NB4 (cell line): ENCODE results near the gene RADIL.

ENCODE experiments used
- DNase-seq: peaks from one replicate; pipeline ENCODE4 v3.0.0; 2010; ENCODE audit warnings: low read depth
- H3K4me3 ChIP-seq: one replicate; pipeline ENCODE4 v1.5.1; 2011; ENCODE audit warnings: mild to moderate bottlenecking, low read depth, low read length, moderate library complexity
- CTCF ChIP-seq: IDR thresholded peaks from one replicate; pipeline ENCODE4 v1.5.1; 2012; ENCODE audit warnings: low read depth, low read length
- MAX ChIP-seq: IDR thresholded peaks from 2 replicates; pipeline ENCODE4 v1.6.1; 2011; ENCODE audit warnings: low read depth, low read length
- MYC ChIP-seq: IDR thresholded peaks from 2 replicates; pipeline ENCODE4 v1.6.1; 2011; ENCODE audit warnings: low read depth, low read length
- POLR2A ChIP-seq: IDR thresholded peaks from 2 replicates; pipeline ENCODE4 v1.6.1; 2011; ENCODE audit warnings: mild to moderate bottlenecking; ENCODE audit not compliant: insufficient read length; ENCODE audit errors: extremely low read depth

RADIL gene

GRCh38 chr7:4861673-4862072 lies 21.8 kb downstream of the RADIL start, which contains the start of gene PAPOLB:
Gene PAPOLB, minus strand, starts transcription at chr7:4862030. Its CDS starts 220 bp downstream, at chr7:4861810.
- no peak for DNase-seq
- TF ChIP-seq MAX (no peak), POLR2A (no peak), CTCF (no peak), MYC (no peak)
- H3K4me3 ChIP-seq, result no peak within 1 kb of the TSS

GRCh38 chr7:4861227-4861626 lies 22.3 kb downstream of the RADIL start:
- H3K4me3 ChIP-seq, result no peak overlapping the region
- TF ChIP-seq MYC (no peak), CTCF (no peak), POLR2A (no peak), MAX (no peak)
- no peak for DNase-seq

- DNase-seq, result no peak
- no peak overlapping the region for H3K4me3 ChIP-seq
- TF ChIP-seq CTCF (no peak), MAX (no peak), POLR2A (no peak), MYC (no peak)
Measured at GRCh38 chr7:4857189-4857588, 26.3 kb downstream of the RADIL start.

GRCh38 chr7:4856336-4857057 lies 27.0 kb downstream of the RADIL start:
- DNase-seq, result no peak
- TF ChIP-seq POLR2A, result no peak
- TF ChIP-seq MAX, result no peak
- no peak overlapping the region for H3K4me3 ChIP-seq

GRCh38 chr7:4854916-4855315 lies 28.6 kb downstream of the RADIL start:
- TF ChIP-seq CTCF (no peak), POLR2A (no peak), MYC (no peak), MAX (no peak)
- no peak overlapping the region for H3K4me3 ChIP-seq
- no peak for DNase-seq

- DNase-seq, result peak; percentile 87
- TF ChIP-seq MYC, result no peak
- TF ChIP-seq MAX, result 0 out of 2 replicates have a peak, but pooled peaks have one; percentile 20
- no peak overlapping the region for H3K4me3 ChIP-seq
Measured at GRCh38 chr7:4851459-4852422, 31.8 kb downstream of the RADIL start.
